Neural crest cell (in vitro differentiated cells): ENCODE results near the gene URB1. TPM values are rescaled to one million over a fixed set of nuclear protein-coding genes. Genes with fewer than 3 reads are reported as not detected.
A peak's percentile ranks its signal among the peaks of the same experiment; 100 is the strongest.

ENCODE experiments used
- DNase-seq: peaks from one replicate; pipeline ENCODE4 v3.0.0; 2021; ENCODE audit warnings: low read depth, mixed read lengths, low spot score
- H3K27ac Mint-ChIP-seq: one replicate; pipeline ENCODE4 v1.8.0; 2021; ENCODE audit warnings: mild to moderate bottlenecking, mixed read lengths; ENCODE audit not compliant: unreplicated experiment
- H3K27me3 Mint-ChIP-seq: 2 replicates; pipeline ENCODE4 v1.8.0; 2021; ENCODE audit warnings: low read depth, mild to moderate bottlenecking, mixed read lengths
- H3K36me3 Mint-ChIP-seq: 2 replicates; pipeline ENCODE4 v1.8.0; 2021; ENCODE audit warnings: low read depth, mild to moderate bottlenecking, mixed read lengths
- H3K4me1 Mint-ChIP-seq: 2 replicates; pipeline ENCODE4 v1.8.0; 2021; ENCODE audit warnings: mixed read lengths
- H3K4me3 Mint-ChIP-seq: one replicate; pipeline ENCODE4 v1.8.0; 2021; ENCODE audit warnings: mild to moderate bottlenecking, mixed read lengths
- H3K9me3 Mint-ChIP-seq: 2 replicates; pipeline ENCODE4 v1.8.0; 2021; ENCODE audit warnings: mixed read lengths
- CTCF ChIP-seq: fragments of 200-600 bp; sonication (generic); conservative IDR thresholded peaks from 2 replicates; pipeline ENCODE4 v1.5.0; 2021; ENCODE audit warnings: antibody characterized with exemption, mild to moderate bottlenecking
- total RNA-seq: library from RNA; stranded (reverse); gene quantifications from 2 replicates; pipeline ENCODE4 v1.2.1, GENCODE V29; 2021

Gene URB1
- total RNA-seq, 1 donor from 2014 or later, result 23.1 TPM

DNA sequence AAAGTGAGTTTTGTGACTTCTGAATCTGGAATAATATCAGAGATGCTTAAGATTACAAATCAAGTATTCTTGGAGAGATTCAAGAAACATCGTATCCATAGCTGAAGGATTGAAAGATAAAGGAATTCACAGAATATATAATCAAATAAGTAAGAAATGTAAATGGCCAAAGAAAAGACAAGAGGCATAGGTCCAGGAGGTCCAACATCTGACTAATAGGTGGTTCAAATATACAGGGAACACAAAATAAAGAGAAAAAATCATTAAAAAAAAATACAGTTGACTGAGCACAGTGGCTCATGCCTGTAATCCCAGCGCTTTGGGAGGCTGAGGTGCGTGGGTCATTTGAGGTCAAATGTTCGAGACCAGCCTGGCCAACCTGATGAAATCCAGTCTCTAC lies 107.3 kb downstream of the URB1 start:
- Mint-ChIP-seq H3K4me1 (peaks cover 2% of the 10 kb centered on the region), H3K36me3 (peaks cover 7% of the 10 kb centered on the region), H3K4me3 (no peak overlapping the region), H3K27me3 (no peaks in the 10 kb centered on the region), H3K9me3 (peaks cover 10% of the 10 kb centered on the region), H3K27ac (no peak overlapping the region)
- TF ChIP-seq CTCF, result no peak
- DNase-seq, result no peak

- Mint-ChIP-seq H3K27ac (peak overlapping the region; percentile 60), H3K36me3 (peaks cover 4% of the 10 kb centered on the region), H3K4me1 (peaks cover 22% of the 10 kb centered on the region), H3K4me3 (no peak overlapping the region), H3K9me3 (peaks cover 4% of the 10 kb centered on the region), H3K27me3 (no peaks in the 10 kb centered on the region)
- no peak for TF ChIP-seq CTCF
- DNase-seq, result no peak
Observed at GRCh38 chr21:32282992-32283391, 109.8 kb downstream of the URB1 start.

DNA sequence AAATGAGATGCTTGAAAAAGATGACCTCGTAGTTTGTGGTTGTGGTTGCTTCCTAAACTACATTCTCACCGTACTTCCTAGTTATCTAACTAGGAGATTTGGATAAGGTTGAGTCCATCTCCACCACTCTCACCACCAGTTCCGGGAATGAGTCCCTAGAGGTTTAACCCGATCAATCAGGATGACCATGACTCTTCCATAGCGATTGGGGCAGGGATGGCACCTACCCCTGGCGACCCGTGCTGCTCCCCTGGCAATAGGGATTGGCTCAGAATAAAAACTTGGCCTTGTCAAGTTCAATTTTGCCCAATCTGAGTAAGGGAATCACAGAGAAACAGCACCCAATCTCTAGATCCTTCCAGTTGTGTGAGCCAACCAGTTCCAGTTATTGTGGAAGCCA lies 111.3 kb downstream of the URB1 start:
- peak overlapping the region; percentile 100 for H3K4me3 Mint-ChIP-seq
- no peaks in the 10 kb centered on the region for H3K27me3 Mint-ChIP-seq
- peaks cover 33% of the 10 kb centered on the region for H3K4me1 Mint-ChIP-seq
- H3K36me3 Mint-ChIP-seq, result no peaks in the 10 kb centered on the region
- no peak for TF ChIP-seq CTCF
- H3K9me3 Mint-ChIP-seq, result no peaks in the 10 kb centered on the region
- no peak overlapping the region for H3K27ac Mint-ChIP-seq
- no peak for DNase-seq

- TF ChIP-seq CTCF, result no peak
- Mint-ChIP-seq H3K27ac (peak overlapping the region; percentile 99), H3K36me3 (no peaks in the 10 kb centered on the region), H3K9me3 (no peaks in the 10 kb centered on the region), H3K4me3 (peak overlapping the region; percentile 100), H3K27me3 (no peaks in the 10 kb centered on the region), H3K4me1 (peaks cover 35% of the 10 kb centered on the region)
- DNase-seq, result no peak
Observed at GRCh38 chr21:32279377-32279680, 113.5 kb downstream of the URB1 start.

DNA sequence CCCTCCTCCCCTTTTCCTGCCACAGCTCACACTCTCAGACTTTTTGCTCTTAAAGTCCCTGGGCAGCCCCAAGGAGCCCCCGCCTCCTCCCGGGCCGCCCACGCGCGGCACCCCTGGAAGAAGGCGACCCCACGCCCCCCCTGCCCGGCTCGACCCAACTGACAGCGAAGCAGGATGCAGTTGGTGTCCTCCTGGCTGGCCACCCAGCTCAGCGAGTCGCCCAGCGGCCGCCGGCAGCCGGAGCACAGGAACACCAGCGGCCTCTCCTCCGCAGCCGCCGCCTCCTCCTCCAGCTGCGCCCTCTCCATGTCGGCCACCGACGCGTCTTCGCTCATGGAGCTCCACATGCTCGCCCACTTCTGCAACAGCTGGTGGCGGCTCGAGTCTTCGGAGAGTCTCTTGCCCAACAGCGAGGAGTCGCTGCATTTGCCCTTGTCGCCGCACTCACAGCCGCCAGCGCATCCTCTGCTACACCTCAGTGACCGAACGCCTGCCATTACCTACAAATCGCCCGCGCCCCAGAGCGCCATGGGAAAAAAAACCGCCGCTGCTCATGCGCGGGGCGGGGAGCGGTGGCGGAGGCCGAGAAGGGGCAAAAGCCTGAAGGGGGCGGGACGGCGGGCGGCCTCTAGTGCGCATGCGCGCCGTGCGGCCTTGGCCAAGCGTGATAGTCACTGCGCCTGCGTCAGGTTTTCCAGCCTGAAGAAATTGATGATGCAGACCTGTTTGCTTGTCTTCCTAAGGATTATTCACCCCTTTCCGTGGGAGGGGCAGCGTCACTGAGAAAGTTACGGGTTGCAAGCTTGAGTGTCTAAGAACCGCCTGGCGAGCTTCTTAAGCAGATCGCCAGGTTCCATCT lies 114.1 kb downstream of the URB1 start, which contains the start of gene MIS18A:
Gene MIS18A (minus strand): TSS at position 532 of the 859 bp plus-strand sequence. CDS start 35 bp downstream, at position 497.
- H3K36me3 Mint-ChIP-seq, result no peaks in the 10 kb centered on the region
- no peaks in the 10 kb centered on the region for H3K9me3 Mint-ChIP-seq
- peak within 1 kb of the TSS; percentile 100 for H3K4me3 Mint-ChIP-seq
- peak; percentile 19 for TF ChIP-seq CTCF
- DNase-seq, result peak; percentile 97
- no peaks in the 10 kb centered on the region for H3K27me3 Mint-ChIP-seq
- H3K4me1 Mint-ChIP-seq, result peaks cover 35% of the 10 kb centered on the region
- peak within 1 kb of the TSS; percentile 99 for H3K27ac Mint-ChIP-seq
